Ovary (tissue), 3 donors: Measurements from ENCODE around the gene NUB1.

Source experiments
- POLR2A ChIP-seq: fragments of 450-650 bp; IDR thresholded peaks from one replicate; pipeline ENCODE4 v1.6.1; 2017; ENCODE audit warnings: antibody characterized with exemption, mild to moderate bottlenecking, moderate library complexity
- TF ChIP-seq, protein P1 (sequence below), 3 donors: fragments of 450-650 bp in 2 of 3; fragments of 200-600 bp in 1 of 3; IDR thresholded peaks; one replicate each; pipeline versions ENCODE4 v1.5.1 to v1.8.0; 2016 to 2022; ENCODE audit warnings: antibody characterized with exemption in 3 of 3, mild to moderate bottlenecking in 1 of 3
- donor health status: DM: no; HTN: no; CAD: no.

GRCh38 chr7:151400626-151401315 is 59.2 kb downstream of the NUB1 start:
- TF ChIP-seq POLR2A: no peak
- TF ChIP-seq, protein P1, sequence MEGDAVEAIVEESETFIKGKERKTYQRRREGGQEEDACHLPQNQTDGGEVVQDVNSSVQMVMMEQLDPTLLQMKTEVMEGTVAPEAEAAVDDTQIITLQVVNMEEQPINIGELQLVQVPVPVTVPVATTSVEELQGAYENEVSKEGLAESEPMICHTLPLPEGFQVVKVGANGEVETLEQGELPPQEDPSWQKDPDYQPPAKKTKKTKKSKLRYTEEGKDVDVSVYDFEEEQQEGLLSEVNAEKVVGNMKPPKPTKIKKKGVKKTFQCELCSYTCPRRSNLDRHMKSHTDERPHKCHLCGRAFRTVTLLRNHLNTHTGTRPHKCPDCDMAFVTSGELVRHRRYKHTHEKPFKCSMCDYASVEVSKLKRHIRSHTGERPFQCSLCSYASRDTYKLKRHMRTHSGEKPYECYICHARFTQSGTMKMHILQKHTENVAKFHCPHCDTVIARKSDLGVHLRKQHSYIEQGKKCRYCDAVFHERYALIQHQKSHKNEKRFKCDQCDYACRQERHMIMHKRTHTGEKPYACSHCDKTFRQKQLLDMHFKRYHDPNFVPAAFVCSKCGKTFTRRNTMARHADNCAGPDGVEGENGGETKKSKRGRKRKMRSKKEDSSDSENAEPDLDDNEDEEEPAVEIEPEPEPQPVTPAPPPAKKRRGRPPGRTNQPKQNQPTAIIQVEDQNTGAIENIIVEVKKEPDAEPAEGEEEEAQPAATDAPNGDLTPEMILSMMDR (IDR thresholded peaks at IDR 0.05): no peak
